Measurements from ENCODE around the gene CSF3. TPM values are rescaled to one million over a fixed set of nuclear protein-coding genes. Genes with fewer than 3 reads are reported as not detected.

CSF3 gene
- total RNA-seq, 1 experiment from 2014 or later = not detected

- no CpG with 5 or more reads among the region's 4 CpGs for WGBS (ENCODE audit: extremely low coverage, insufficient read length, low lambda C conversion rate)
- no peak overlapping the region for H2AFZ ChIP-seq (ENCODE audit: low read length)
Measured at GRCh38 chr17:39975801-39976200, 39.4 kb upstream of the CSF3 start.

More at GRCh38 chr17:39975801-39976200, 39.4 kb upstream of the CSF3 start:
- no peak for TF ChIP-seq CTCF (conservative IDR thresholded peaks at IDR 0.05)
- no peak overlapping the region for H2BK5ac ChIP-seq (ENCODE audit: insufficient read length, low read length)
- Mint-ChIP-seq H3K9me3 (no peaks in the 10 kb centered on the region), H3K36me3 (ENCODE audit: insufficient read depth in 1 of 3, low read depth in 3 of 3) (no peaks in the 10 kb centered on the region), H3K27me3 (ENCODE audit: low read depth) (peaks cover 25% of the 10 kb centered on the region), H3K4me3 (no peak overlapping the region), H3K4me1 (peaks cover 14 to 18% of the 10 kb centered on the region in 2 experiments), H3K27ac (no peak overlapping the region)
- H2BK12ac ChIP-seq (ENCODE audit: insufficient read length, low read depth, low read length) = no peak overlapping the region
- no peak overlapping the region for H2AK5ac ChIP-seq (ENCODE audit: insufficient read length, low read length)
- no peaks in the 10 kb centered on the region for H3K79me2 ChIP-seq (ENCODE audit: insufficient read depth, low read length)
- no peak overlapping the region for H2BK120ac ChIP-seq (ENCODE audit: low read depth, low read length, poor library complexity, severe bottlenecking)
- peaks cover 8% of the 10 kb centered on the region for H3K4me1 ChIP-seq (ENCODE audit: insufficient read depth, low read length)
- H2BK20ac ChIP-seq (ENCODE audit: low read depth, low read length, poor library complexity, severe bottlenecking) = no peak overlapping the region
- H2BK15ac ChIP-seq (ENCODE audit: low read depth, low read length) = no peak overlapping the region
- no peak overlapping the region for H3K9ac ChIP-seq (ENCODE audit: extremely low read depth, insufficient read length, low read length)
- no peaks in the 10 kb centered on the region for H4K20me1 ChIP-seq (ENCODE audit: control insufficient read depth, insufficient read depth, insufficient read length)
- peaks cover 5% of the 10 kb centered on the region for H3K23me2 ChIP-seq (ENCODE audit: insufficient read length, low read depth, low read length, poor library complexity, severe bottlenecking)
- DNase-seq = no peak
- H3K27ac ChIP-seq (ENCODE audit: insufficient read length, low read depth, low read length) = no peak overlapping the region
- H3K9me3 ChIP-seq (ENCODE audit: control insufficient read depth, low read depth, low read length) = no peaks in the 10 kb centered on the region
- H3K4me2 ChIP-seq (ENCODE audit: insufficient read depth, insufficient read length, low read length) = no peak overlapping the region
- no peaks in the 10 kb centered on the region for H3K27me3 ChIP-seq (ENCODE audit: insufficient read depth, low read length)
- no peak overlapping the region for H4K91ac ChIP-seq (ENCODE audit: insufficient read length, low read depth, low read length)
- H3K18ac ChIP-seq (ENCODE audit: insufficient read length, low read depth, low read length) = no peak overlapping the region
- no peak overlapping the region for H3K14ac ChIP-seq (ENCODE audit: insufficient read depth, low read length)
- no peak overlapping the region for H3K56ac ChIP-seq (ENCODE audit: insufficient read length, low read depth, low read length)
- H3K79me1 ChIP-seq (ENCODE audit: insufficient read depth, low read depth, low read length, poor library complexity, severe bottlenecking) = no peaks in the 10 kb centered on the region
- H3T11ph ChIP-seq (ENCODE audit: low read length) = no peak overlapping the region
- H3K4ac ChIP-seq (ENCODE audit: low read depth, low read length) = no peak overlapping the region
- no peak overlapping the region for H3K23ac ChIP-seq (ENCODE audit: insufficient read length, low read depth, low read length)
- H4K8ac ChIP-seq (replicated peaks; ENCODE audit: insufficient read length, low read depth, low read length) = no peak overlapping the region
- no peak overlapping the region for H4K5ac ChIP-seq (ENCODE audit: insufficient read length, low read depth, low read length)

All from H9 (cell line).